Erythroblast (primary cell): ENCODE data around the gene CLDN4.

Source experiments
- GATA1 ChIP-seq: IDR thresholded peaks from 2 replicates; pipeline ENCODE4 v1.6.1; 2011; ENCODE audit warnings: low read depth, mild to moderate bottlenecking, control low read depth, low read length, moderate library complexity
- POLR2A ChIP-seq: IDR thresholded peaks from 2 replicates; pipeline ENCODE4 v1.6.1; 2011; ENCODE audit warnings: mild to moderate bottlenecking, low read length

DNA sequence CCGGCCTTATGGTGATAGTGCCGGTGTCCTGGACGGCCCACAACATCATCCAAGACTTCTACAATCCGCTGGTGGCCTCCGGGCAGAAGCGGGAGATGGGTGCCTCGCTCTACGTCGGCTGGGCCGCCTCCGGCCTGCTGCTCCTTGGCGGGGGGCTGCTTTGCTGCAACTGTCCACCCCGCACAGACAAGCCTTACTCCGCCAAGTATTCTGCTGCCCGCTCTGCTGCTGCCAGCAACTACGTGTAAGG lies 713 bp downstream of the CLDN4 start:
- no peak for TF ChIP-seq POLR2A
- TF ChIP-seq GATA1: no peak
